HEK293 (cell line): Measurements from ENCODE around the gene TSBP1.

Experiments
- ATF2 ChIP-seq: fragments of 450-650 bp; formaldehyde crosslinking; IDR thresholded peaks from 2 replicates; pipeline ENCODE4 v1.5.1; 2016; ENCODE audit warnings: missing biosample characterization, missing genetic modification characterization, low read depth
- CTCF ChIP-seq: fragments of 450-650 bp; formaldehyde crosslinking; IDR thresholded peaks from 2 replicates; pipeline ENCODE4 v1.5.1; 2016; ENCODE audit warnings: missing biosample characterization, missing genetic modification characterization
- HOXA7 ChIP-seq: sonication (generic); formaldehyde crosslinking; IDR thresholded peaks from 2 replicates; pipeline ENCODE4 v1.8.1; 2022; ENCODE audit warnings: missing genetic modification reagents, borderline replicate concordance
- HOXC10 ChIP-seq: sonication (generic); formaldehyde crosslinking; IDR thresholded peaks from 2 replicates; pipeline ENCODE4 v1.8.1; 2023; ENCODE audit warnings: mild to moderate bottlenecking, missing genetic modification reagents
- OSR2 ChIP-seq: fragments of 450-650 bp; formaldehyde crosslinking; IDR thresholded peaks from 2 replicates; pipeline ENCODE4 v1.5.1; 2016; ENCODE audit warnings: missing biosample characterization, missing genetic modification characterization
- PRDM1 ChIP-seq: fragments of 450-650 bp; formaldehyde crosslinking; IDR thresholded peaks from 2 replicates; pipeline ENCODE4; 2016; ENCODE audit warnings: missing biosample characterization, missing genetic modification characterization
- PRDM10 ChIP-seq: fragments of 450-650 bp; formaldehyde crosslinking; IDR thresholded peaks from 2 replicates; pipeline ENCODE4 v1.5.1; 2016; ENCODE audit warnings: missing biosample characterization, missing genetic modification characterization
- PRDM6 ChIP-seq: fragments of 450-650 bp; formaldehyde crosslinking; IDR thresholded peaks from 2 replicates; pipeline ENCODE4 v1.5.1; 2017; ENCODE audit warnings: missing biosample characterization, missing genetic modification characterization
- SP3 ChIP-seq: fragments of 450-650 bp; formaldehyde crosslinking; IDR thresholded peaks from 2 replicates; pipeline ENCODE4 v1.5.1; 2016; ENCODE audit warnings: missing biosample characterization, missing genetic modification characterization
- ZBTB6 ChIP-seq: fragments of 450-650 bp; formaldehyde crosslinking; IDR thresholded peaks from 2 replicates; pipeline ENCODE4 v1.5.1; 2017; ENCODE audit warnings: missing biosample characterization, missing genetic modification characterization
- ZNF221 ChIP-seq: fragments of 450-650 bp; formaldehyde crosslinking; IDR thresholded peaks from 2 replicates; pipeline ENCODE4 v1.5.1; 2017; ENCODE audit warnings: missing biosample characterization, missing genetic modification characterization, borderline replicate concordance
- ZNF423 ChIP-seq: fragments of 450-650 bp; formaldehyde crosslinking; IDR thresholded peaks from 2 replicates; pipeline ENCODE4 v1.5.1; 2016; ENCODE audit warnings: missing biosample characterization, missing genetic modification characterization

GRCh38 chr6:32406197-32406596 lies 34.5 kb upstream of the TSBP1 start:
- TF ChIP-seq HOXC10 (CRISPR knock-in tag) (no peak), OSR2 (tag by site-specific recombination) (no peak), ZBTB6 (tag by site-specific recombination) (no peak), PRDM1 (tag by site-specific recombination) (no peak), ZNF221 (tag by site-specific recombination) (no peak), ZNF423 (tag by site-specific recombination) (no peak), SP3 (tag by site-specific recombination) (no peak), CTCF (no peak), ATF2 (no peak), PRDM6 (no peak), HOXA7 (CRISPR knock-in tag) (no peak), PRDM10 (tag by site-specific recombination) (no peak)
